ENCODE results near the gene STX1A.

- TF ChIP-seq CTCF (conservative IDR thresholded peaks at IDR 0.05; ENCODE audit: low read length) (no peak), EZH2phosphoT487 (IDR thresholded peaks at IDR 0.05; ENCODE audit: borderline replicate concordance, low read depth, low read length) (no peak)
Measured at GRCh38 chr7:73702226-73702625, 17.2 kb downstream of the STX1A start.

All from OCI-LY7 (cell line).